NCI-H1694 treated with DMSO at 0.1 percent for 48 hours (cell line): ENCODE results near the gene DGKG.

Source experiments
- DNase-seq: peaks from one replicate; lab custom pipeline; 2025; lab: John Stamatoyannopoulos, UW

Gene DGKG

DNA sequence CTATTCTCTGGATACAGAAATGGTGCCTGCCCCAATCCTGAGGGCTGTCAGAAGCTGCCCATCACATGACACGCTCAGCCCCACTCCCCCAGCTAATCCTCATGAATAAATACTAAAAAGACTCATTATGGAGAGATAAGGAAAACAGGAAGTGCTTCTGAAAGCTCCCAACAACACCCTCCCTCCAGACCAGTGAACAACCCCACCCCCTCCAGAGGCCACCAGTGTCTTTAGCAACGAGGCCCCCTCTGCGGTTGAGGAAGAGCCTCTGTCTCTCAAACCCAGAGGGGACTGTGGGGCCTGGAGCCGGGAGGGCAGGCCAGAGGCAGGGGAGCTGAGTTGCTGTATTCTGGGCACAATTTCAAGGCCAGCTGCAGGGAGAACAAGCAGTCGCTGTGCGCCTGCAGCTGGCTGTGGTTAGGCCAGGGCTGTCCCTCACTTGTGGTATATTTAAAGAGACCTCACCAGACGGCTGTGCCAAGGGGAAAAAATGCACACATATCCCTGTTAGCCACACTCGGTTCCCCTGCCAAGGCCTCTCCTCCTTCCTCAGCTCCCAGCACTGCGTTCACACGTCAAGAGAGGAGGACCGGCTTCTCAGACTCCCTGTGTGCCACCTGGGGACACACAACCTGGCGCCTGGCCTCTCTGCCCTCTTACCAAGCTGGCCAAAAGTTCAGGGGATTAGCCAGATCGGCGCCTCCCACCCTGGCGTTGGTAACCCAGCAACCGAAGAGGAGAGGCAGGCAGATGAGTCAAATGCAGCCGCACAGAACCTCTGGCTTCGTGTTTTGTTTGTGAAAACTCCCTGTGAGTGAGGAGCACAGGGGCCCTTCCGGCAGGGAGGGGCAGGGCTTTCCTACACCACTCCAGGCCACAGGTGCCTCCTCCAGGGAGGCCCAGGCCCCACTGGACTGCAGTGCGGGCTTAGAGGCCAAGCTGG lies 152.0 kb downstream of the DGKG start:
- DNase-seq = peak; percentile 28

DNA sequence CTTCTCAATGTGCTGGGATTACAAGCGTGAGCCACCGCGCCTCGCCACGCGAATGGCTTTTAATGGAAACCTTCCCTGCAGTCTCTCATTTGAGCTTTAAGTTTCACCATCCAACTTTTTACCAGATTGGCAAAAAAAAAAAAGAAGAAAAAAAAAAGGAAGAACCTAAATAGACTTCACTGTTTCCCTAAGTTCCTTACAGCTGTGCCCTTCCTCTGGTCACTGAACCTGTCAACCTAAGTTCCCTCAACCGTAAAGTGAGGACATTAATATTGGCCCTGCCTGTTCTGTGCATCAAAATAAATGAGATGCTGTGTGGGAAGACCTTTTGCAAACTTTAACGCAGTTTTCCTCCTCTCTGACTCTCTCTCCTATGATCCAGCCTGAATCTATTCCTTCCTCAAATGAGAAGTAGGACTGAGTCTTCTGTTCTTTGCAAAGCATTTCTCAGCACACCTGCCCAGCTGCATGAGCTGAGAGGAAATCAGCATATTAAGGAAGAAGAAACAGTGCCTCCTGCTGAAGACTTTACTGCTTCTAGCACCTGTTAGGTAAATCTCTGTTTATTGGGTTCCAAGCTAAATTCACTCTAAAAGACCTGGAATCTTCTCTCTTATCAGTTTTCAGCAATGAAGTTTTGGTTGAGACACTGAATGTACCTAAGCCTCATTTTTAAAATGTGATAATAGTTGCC lies 153.6 kb downstream of the DGKG start:
- no peak for DNase-seq

- DNase-seq = no peak
These were observed 154.5 kb downstream of the DGKG start for GRCh38 chr3:186207515-186207914.

DNA sequence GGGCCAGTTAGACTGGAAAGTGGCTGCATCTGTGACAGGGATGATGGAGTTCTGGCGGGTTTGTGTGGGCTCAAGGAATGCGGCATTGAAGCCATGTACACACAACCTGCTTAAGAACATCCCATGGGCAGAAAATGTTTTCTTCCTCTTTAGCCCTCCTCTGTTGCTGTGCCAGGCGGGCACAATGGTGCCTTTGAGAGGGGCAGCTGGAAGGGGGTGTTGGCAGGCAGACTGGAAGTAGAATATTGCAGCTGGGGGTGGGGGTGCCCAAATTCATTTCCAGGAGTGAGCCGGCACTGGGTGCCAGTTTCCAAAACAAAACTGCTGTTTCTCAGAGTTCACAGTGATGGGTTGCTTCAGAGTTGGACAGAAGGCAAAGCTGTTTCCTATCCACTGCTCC lies 161.3 kb downstream of the DGKG start:
- no peak for DNase-seq

GRCh38 chr3:186198442-186198841 lies 163.6 kb downstream of the DGKG start:
- DNase-seq = no peak

DNA sequence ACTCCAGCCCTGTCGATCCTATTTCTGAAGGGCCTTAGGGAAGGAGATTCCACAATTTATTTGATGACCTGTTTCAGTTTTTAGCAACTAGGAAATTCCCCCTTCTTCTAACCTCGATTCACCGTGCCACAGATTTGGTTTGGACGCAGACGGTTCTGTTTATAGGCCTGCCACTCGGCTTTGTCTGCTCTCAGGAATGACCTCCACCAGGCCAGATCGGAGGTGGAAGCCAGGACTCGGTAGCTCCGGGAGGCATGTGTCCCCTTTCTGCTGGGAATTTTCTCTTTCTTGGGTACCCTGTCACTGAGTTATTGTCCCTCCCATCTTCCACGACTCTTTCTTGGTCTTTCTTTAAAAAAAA lies 167.6 kb downstream of the DGKG start:
- no peak for DNase-seq

DNA sequence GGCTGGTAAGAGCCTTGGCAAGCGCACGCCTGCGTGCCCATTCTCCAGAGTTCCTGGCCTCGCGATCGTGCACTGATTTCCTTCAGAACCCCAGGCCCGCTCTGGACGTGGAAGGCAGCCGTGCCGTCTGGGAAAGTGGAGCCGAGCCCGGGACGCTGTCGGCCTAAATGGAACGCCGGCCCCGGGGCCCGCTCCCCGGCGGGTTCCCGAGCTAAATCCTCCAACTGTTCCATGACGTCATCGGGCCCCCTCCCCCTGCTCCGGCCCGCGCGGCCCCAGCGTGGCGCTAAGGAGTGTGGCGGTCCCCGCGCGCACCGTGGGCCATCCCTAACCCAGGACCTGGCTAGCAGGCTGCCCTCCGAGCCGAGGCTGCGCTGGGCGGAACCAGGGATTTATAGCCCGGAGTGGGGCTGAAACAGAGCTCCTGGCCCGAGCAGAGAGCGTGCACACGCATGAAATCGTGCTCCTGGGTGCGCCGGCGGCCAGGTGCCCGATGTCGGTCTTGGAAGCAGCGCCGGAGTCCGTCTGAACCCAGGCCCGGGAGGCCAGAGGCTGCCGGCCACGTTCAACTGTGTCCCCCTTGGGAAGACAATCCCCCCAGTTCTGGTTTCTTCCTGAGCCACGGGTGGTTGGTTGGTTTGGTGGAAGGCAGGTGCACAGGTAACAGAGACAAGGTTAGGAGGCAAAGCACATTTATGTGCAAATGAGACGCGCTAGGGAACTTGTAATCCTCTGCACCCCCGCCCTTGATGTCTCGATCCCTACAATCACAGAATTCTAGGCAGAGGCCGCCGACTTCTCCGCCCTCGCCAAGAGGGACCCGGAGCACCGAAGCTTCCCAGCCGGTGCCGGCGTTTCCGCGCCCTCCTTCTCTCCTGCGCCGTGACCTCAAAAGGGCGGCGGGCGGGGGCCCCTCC lies 168.2 kb downstream of the DGKG start:
- no peak for DNase-seq

DNA sequence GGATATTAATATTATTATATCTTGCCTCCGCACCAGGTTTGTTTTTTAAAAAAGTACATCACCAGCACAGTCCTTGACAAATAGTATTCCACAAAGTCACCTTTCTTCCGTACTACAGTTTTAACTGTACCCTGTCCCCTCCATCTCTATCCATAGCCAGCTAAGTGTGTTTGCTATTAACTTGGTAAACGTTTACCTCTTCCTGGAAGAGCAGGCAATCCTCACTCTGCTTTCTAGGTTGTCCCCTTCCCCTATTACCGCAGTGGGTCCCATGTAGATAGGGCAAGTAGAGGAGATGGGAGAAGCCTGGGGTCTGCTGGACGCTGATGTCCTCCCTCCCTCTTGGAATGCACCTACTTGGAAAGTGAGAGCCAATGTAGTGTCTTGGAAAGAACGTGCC lies 169.2 kb downstream of the DGKG start:
- DNase-seq = no peak

- no peak for DNase-seq
These were observed 172.5 kb downstream of the DGKG start for GRCh38 chr3:186189492-186189891.

GRCh38 chr3:186187401-186188275 lies 174.4 kb downstream of the DGKG start:
- DNase-seq = no peak

- DNase-seq = no peak
These were observed 176.7 kb downstream of the DGKG start for GRCh38 chr3:186185194-186185787.

- DNase-seq = no peak
These were observed 178.0 kb downstream of the DGKG start for GRCh38 chr3:186184021-186184420.

DNA sequence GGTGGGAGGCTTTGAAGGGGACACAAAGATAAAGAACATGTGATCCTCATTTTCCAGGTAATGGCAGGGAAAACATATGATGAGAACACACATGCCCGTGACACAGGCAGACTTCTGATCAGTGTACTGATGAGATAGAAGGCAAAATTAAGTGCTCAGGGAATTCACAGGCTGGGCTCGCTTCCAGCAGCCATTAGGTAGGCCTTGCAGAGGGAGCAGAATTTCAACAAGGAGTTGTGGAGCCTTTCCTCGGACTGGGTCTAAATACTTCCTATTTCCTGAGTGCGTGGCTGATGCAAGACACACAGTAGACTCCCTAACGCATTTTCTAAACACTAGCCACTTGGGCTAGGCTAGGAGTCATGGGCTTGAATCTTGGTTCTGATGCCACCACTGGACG lies 179.2 kb downstream of the DGKG start:
- DNase-seq = no peak

GRCh38 chr3:186181901-186182300 lies 180.1 kb downstream of the DGKG start:
- DNase-seq = no peak

DNA sequence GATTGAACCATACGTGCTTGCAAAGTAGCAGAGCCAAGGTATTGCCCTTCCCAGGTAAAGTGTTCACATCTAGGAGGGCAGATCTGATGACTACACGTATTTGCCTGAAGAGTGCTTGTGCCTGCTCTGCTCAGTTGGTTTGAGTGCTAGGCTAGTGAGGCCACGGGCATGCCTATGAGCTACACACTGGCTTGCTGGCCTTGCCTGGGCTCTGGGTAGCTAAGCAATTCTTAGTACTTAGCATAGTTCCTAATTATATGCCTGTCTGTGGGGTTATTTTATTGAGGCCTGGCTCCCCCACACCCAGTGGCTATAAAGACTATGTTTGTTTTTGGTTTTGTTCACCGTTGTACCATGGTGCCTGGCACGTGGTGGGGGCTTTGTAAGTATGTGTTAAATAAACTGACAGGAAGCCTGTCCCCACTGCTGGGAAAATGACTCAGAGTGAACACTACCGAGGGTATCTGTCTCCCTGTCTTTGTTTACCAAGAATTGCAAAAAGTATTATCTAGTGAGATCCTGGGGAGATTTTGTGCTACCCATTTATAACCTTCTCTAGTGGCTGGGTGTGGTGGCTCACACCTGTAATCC lies 181.0 kb downstream of the DGKG start:
- DNase-seq = no peak

- no peak for DNase-seq
These were observed 181.9 kb downstream of the DGKG start for GRCh38 chr3:186180151-186180550.

GRCh38 chr3:186178412-186178811 lies 183.6 kb downstream of the DGKG start:
- DNase-seq = no peak

- no peak for DNase-seq
These were observed 185.6 kb downstream of the DGKG start for GRCh38 chr3:186176373-186176990.

- no peak for DNase-seq
These were observed 188.7 kb downstream of the DGKG start for GRCh38 chr3:186173224-186173815.

DNA sequence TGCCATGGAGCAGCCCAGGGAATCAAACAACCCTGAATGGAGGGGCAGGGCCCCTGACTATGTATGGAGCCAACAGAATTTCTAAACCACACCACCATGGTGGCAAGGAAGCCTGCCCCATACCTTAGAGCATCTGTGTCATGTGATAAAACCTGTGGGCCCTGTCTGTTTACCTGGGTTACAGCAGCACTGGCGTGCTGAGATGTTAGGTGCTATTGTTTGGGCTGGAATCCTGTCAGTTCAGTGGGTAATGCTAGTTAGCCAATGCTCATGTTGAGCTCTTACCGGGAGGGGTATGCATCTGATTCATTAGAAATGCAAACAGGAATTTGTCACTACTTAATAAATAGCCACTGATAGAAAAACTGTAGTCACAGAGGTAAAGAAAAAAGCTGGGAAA lies 189.7 kb downstream of the DGKG start:
- DNase-seq = no peak
